Fibroblast of lung (primary cell): ENCODE results near the gene IREB2.

Experiments used
- EZH2 ChIP-seq: IDR thresholded peaks from 2 replicates; pipeline ENCODE4 v1.5.1; 2012; ENCODE audit warnings: low read length, control low read depth, mild to moderate bottlenecking; ENCODE audit errors: missing control alignments
- TF ChIP-seq, protein P1 (sequence below), 2 donors: IDR thresholded peaks in 1 of 2; conservative IDR thresholded peaks in 1 of 2; 1 replicate in 1 of 2; 2 replicates in 1 of 2; pipeline ENCODE4 v1.5.1; 2011 to 2012; ENCODE audit warnings: low read length in 2 of 2, control low read depth in 1 of 2, inconsistent platforms in 1 of 2, low read depth in 1 of 2, mild to moderate bottlenecking in 1 of 2

DNA sequence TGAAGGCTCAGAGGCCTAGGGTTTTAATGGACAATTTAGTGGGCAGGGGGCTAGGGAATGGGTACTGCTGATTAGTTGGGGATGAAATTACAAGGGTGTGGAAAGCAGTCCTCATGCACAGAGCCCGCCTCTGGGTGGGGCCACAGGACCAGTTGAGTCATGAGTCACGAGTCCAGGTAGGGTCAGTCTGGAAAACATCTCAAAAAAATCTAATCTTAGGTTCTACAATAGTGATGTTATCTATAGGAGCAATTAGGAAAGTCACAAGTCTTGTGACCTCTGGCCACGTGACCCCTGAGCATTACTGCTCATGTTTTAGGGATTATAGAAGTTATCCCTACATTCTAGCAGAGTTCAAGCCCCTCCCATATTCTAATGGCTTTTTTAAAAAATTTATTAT lies 18.6 kb upstream of the IREB2 start:
- TF ChIP-seq, protein P1, sequence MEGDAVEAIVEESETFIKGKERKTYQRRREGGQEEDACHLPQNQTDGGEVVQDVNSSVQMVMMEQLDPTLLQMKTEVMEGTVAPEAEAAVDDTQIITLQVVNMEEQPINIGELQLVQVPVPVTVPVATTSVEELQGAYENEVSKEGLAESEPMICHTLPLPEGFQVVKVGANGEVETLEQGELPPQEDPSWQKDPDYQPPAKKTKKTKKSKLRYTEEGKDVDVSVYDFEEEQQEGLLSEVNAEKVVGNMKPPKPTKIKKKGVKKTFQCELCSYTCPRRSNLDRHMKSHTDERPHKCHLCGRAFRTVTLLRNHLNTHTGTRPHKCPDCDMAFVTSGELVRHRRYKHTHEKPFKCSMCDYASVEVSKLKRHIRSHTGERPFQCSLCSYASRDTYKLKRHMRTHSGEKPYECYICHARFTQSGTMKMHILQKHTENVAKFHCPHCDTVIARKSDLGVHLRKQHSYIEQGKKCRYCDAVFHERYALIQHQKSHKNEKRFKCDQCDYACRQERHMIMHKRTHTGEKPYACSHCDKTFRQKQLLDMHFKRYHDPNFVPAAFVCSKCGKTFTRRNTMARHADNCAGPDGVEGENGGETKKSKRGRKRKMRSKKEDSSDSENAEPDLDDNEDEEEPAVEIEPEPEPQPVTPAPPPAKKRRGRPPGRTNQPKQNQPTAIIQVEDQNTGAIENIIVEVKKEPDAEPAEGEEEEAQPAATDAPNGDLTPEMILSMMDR (conservative IDR thresholded peaks at IDR 0.05 in 1 of 2, IDR thresholded peaks at IDR 0.05 in 1 of 2; ENCODE audit: low read depth in 1 of 2, low read length in 2 of 2): no peak
- TF ChIP-seq EZH2: no peak
